Ishikawa (cell line): ENCODE results near the gene CNTROB.

Source experiments
- CEBPB ChIP-seq: IDR thresholded peaks from 2 replicates; pipeline ENCODE4 v1.6.1; 2012
- CREB1 ChIP-seq: IDR thresholded peaks from 2 replicates; pipeline ENCODE4 v1.6.1; 2012; ENCODE audit warnings: low read depth
- EP300 ChIP-seq: IDR thresholded peaks from 2 replicates; pipeline ENCODE4 v1.6.1; 2012; ENCODE audit warnings: borderline replicate concordance
- RAD21 ChIP-seq: IDR thresholded peaks from 2 replicates; pipeline ENCODE4 v1.6.1; 2012; ENCODE audit warnings: low read depth
- TAF1 ChIP-seq: IDR thresholded peaks from 2 replicates; pipeline ENCODE4 v1.6.1; 2012; ENCODE audit warnings: low read depth, mild to moderate bottlenecking
- TCF12 ChIP-seq: IDR thresholded peaks from 2 replicates; pipeline ENCODE4 v1.6.1; 2012; ENCODE audit warnings: low read depth
- YY1 ChIP-seq: IDR thresholded peaks from 2 replicates; pipeline ENCODE4 v1.6.1; 2012; ENCODE audit warnings: low read depth
- TF ChIP-seq, protein P1 (sequence below): IDR thresholded peaks from 2 replicates; pipeline ENCODE4 v1.6.1; 2012

DNA sequence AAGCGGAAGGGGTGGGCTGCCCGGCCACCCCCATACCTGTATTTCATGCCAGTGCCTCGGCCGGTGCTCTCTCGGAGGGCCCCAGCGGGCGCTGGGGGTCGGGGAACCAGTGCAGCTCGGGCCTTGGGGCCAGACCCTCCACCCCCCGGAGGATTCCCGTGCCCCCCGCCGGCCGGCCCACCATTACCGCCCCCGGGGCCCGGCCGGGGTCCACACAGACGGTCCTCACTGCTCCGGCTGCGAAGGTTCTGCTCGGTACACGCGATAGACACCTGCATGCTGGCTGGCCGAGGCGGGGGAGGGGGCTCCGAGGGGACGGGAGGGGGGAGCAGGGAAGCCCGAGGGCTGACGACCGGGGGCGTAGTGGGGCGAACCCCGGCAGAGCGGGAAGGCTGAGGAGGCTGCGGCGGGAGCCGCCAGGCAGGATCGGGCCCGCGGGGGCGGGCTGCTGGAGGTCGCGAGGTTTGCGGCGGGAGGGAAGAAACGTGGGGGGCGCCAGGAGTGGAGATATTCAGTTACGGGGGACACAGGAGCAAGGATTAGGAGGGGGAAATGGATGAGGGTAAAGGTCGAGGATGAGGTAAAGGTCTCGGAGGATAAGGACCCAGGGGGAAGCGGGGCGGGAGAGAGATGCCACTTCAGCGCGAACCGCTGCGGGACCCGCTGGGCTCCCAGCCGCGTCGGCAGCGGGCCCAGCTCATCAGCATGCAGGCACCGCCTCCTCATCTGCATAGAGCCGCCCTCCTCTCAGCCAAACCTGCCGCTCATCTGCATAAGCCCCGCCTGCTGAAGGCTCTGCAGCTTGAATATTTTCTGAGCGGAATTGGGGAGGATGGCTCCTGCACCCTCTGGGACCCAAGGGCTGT lies 2.6 kb upstream of the CNTROB start, which contains the start of gene KCNAB3:
- TF ChIP-seq, protein P1, sequence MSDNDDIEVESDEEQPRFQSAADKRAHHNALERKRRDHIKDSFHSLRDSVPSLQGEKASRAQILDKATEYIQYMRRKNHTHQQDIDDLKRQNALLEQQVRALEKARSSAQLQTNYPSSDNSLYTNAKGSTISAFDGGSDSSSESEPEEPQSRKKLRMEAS = no peak
- TF ChIP-seq YY1 (no peak), EP300 (no peak), TCF12 (no peak), CEBPB (no peak), TAF1 (no peak), RAD21 (no peak), CREB1 (no peak)
